Loucy (cell line): Measurements from ENCODE around the gene SLC18A3.

Source experiments
- EZH2phosphoT487 ChIP-seq: fragments of 200-600 bp; IDR thresholded peaks from 2 replicates; pipeline ENCODE4 v1.6.1; 2018; ENCODE audit warnings: antibody characterized with exemption, mild to moderate bottlenecking, moderate library complexity, borderline replicate concordance
- TF ChIP-seq, protein P1 (sequence below): fragments of 200-600 bp; sonication (generic); conservative IDR thresholded peaks from 2 replicates; pipeline ENCODE4 v1.5.1; 2014; ENCODE audit warnings: mild to moderate bottlenecking, antibody characterized with exemption, low read length

DNA sequence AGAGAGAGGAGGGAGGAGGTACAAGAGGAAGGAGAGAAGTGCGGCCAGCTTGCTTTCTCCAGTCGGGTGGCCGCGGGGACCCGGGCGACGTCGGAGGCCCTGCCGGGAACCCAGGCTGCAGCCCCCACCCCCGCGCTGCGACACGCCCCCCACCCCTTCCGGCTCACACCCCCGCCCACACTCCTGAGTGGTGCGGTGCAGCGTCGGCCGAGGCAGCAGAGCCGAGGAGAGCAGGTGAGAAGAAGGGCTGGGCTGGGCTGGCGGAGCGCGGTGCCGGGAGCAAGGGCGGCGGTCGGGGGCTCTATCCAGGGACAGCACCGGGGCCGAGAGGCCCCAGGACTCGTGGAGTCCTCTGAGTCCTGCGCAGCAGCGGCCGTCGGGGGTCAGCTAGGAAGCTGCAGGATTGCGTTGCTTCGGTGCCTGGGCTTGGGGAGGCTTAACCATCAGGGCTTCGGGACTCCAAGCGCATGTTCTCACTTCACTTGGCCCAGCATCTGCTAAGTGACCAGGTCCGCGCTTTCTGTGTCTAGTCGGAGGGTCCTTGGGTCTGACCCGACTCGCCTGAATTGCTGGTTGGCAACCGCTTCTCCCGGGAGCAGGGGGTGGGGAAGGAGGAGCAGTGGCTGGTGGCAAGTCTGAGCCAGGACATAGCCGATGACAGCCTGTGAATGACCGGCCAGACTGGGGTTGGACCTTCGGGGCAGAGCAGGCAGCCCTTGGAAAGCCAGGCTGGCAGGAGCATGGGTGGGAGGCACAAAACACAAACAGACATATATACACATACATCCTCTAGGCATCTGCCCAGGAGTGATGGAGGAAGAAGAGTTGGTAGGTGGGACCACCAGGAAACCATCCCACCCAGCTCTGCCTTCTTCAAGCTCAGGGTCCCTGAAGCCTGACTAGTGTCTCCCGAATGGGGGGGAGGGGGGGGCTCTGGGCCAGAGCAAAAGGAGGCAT lies 4.4 kb downstream of the SLC18A3 start:
- TF ChIP-seq, protein P1, sequence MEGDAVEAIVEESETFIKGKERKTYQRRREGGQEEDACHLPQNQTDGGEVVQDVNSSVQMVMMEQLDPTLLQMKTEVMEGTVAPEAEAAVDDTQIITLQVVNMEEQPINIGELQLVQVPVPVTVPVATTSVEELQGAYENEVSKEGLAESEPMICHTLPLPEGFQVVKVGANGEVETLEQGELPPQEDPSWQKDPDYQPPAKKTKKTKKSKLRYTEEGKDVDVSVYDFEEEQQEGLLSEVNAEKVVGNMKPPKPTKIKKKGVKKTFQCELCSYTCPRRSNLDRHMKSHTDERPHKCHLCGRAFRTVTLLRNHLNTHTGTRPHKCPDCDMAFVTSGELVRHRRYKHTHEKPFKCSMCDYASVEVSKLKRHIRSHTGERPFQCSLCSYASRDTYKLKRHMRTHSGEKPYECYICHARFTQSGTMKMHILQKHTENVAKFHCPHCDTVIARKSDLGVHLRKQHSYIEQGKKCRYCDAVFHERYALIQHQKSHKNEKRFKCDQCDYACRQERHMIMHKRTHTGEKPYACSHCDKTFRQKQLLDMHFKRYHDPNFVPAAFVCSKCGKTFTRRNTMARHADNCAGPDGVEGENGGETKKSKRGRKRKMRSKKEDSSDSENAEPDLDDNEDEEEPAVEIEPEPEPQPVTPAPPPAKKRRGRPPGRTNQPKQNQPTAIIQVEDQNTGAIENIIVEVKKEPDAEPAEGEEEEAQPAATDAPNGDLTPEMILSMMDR: no peak
- no peak for TF ChIP-seq EZH2phosphoT487
